ENCODE results near the gene HRH2.

Gene HRH2

GRCh38 chr5:175674731-175675346 lies 17.0 kb downstream of the HRH2 start:
- TF ChIP-seq FOXP2 (optimal IDR thresholded peaks at IDR 0.05; ENCODE audit: borderline replicate concordance, extremely low read depth, extremely low read length, insufficient read depth) (no peak), SIN3A (IDR thresholded peaks at IDR 0.05; ENCODE audit: borderline replicate concordance, insufficient read depth, low read length) (no peak), TAF1 (IDR thresholded peaks at IDR 0.05; ENCODE audit: borderline replicate concordance, insufficient read depth, low read length) (no peak), POLR2AphosphoS5 (IDR thresholded peaks at IDR 0.05; ENCODE audit: low read depth, low read length) (no peak)

- no peak for TF ChIP-seq TAF1 (IDR thresholded peaks at IDR 0.05; ENCODE audit: borderline replicate concordance, insufficient read depth, low read length)
- no peak for TF ChIP-seq REST (IDR thresholded peaks at IDR 0.05; ENCODE audit: insufficient read depth in 1 of 2, low read depth in 2 of 2, low read length in 2 of 2)
- TF ChIP-seq FOXP2 (optimal IDR thresholded peaks at IDR 0.05; ENCODE audit: borderline replicate concordance, extremely low read depth, extremely low read length, insufficient read depth) = no peak
- TF ChIP-seq POLR2AphosphoS5 (IDR thresholded peaks at IDR 0.05; ENCODE audit: low read depth, low read length) = no peak
- no peak for TF ChIP-seq SIN3A (IDR thresholded peaks at IDR 0.05; ENCODE audit: borderline replicate concordance, insufficient read depth, low read length)
Observed at GRCh38 chr5:175675873-175676272, 18.0 kb downstream of the HRH2 start.

GRCh38 chr5:175677571-175677970 lies 19.7 kb downstream of the HRH2 start:
- TF ChIP-seq TAF1 (IDR thresholded peaks at IDR 0.05; ENCODE audit: borderline replicate concordance, insufficient read depth, low read length) (no peak), SIN3A (IDR thresholded peaks at IDR 0.05; ENCODE audit: borderline replicate concordance, insufficient read depth, low read length) (no peak), POLR2AphosphoS5 (IDR thresholded peaks at IDR 0.05; ENCODE audit: low read depth, low read length) (no peak), REST (IDR thresholded peaks at IDR 0.05; ENCODE audit: insufficient read depth in 1 of 2, low read depth in 2 of 2, low read length in 2 of 2) (no peak), FOXP2 (optimal IDR thresholded peaks at IDR 0.05; ENCODE audit: borderline replicate concordance, extremely low read depth, extremely low read length, insufficient read depth) (no peak)

GRCh38 chr5:175678074-175678473 lies 20.2 kb downstream of the HRH2 start:
- no peak for TF ChIP-seq TAF1 (IDR thresholded peaks at IDR 0.05; ENCODE audit: borderline replicate concordance, insufficient read depth, low read length)
- no peak for TF ChIP-seq REST (IDR thresholded peaks at IDR 0.05; ENCODE audit: insufficient read depth in 1 of 2, low read depth in 2 of 2, low read length in 2 of 2)
- no peak for TF ChIP-seq FOXP2 (optimal IDR thresholded peaks at IDR 0.05; ENCODE audit: borderline replicate concordance, extremely low read depth, extremely low read length, insufficient read depth)
- TF ChIP-seq POLR2AphosphoS5 (IDR thresholded peaks at IDR 0.05; ENCODE audit: low read depth, low read length) = no peak
- no peak for TF ChIP-seq SIN3A (IDR thresholded peaks at IDR 0.05; ENCODE audit: borderline replicate concordance, insufficient read depth, low read length)

GRCh38 chr5:175679411-175679810 lies 21.5 kb downstream of the HRH2 start:
- TF ChIP-seq POLR2AphosphoS5 (IDR thresholded peaks at IDR 0.05; ENCODE audit: low read depth, low read length) (no peak), SIN3A (IDR thresholded peaks at IDR 0.05; ENCODE audit: borderline replicate concordance, insufficient read depth, low read length) (no peak), TAF1 (IDR thresholded peaks at IDR 0.05; ENCODE audit: borderline replicate concordance, insufficient read depth, low read length) (no peak), FOXP2 (optimal IDR thresholded peaks at IDR 0.05; ENCODE audit: borderline replicate concordance, extremely low read depth, extremely low read length, insufficient read depth) (no peak), REST (IDR thresholded peaks at IDR 0.05; ENCODE audit: insufficient read depth in 1 of 2, low read depth in 2 of 2, low read length in 2 of 2) (no peak)
